Subcutaneous adipose tissue (tissue), 4 donors: ENCODE measurements around the gene NUDT1. TPM values are rescaled to one million over a fixed set of nuclear protein-coding genes. Genes with fewer than 3 reads are reported as not detected.

Source experiments
- total RNA-seq, 4 donors: library from RNA; depleted of rRNA; stranded (reverse); fragments of >200 nt; gene quantifications; one replicate each; pipeline ENCODE4 v1.1.0, GENCODE V29; 2016
- TF ChIP-seq, protein P1 (sequence below): fragments of 450-650 bp; IDR thresholded peaks from one replicate; pipeline ENCODE4 v1.5.1; 2016; ENCODE audit warnings: low read depth, mild to moderate bottlenecking, control low read depth, antibody characterized with exemption, moderate library complexity

The NUDT1 gene
- total RNA-seq, 4 donors from 2014 or later, result 11.3 to 25.8 (median 24.8) TPM

- TF ChIP-seq, protein P1, sequence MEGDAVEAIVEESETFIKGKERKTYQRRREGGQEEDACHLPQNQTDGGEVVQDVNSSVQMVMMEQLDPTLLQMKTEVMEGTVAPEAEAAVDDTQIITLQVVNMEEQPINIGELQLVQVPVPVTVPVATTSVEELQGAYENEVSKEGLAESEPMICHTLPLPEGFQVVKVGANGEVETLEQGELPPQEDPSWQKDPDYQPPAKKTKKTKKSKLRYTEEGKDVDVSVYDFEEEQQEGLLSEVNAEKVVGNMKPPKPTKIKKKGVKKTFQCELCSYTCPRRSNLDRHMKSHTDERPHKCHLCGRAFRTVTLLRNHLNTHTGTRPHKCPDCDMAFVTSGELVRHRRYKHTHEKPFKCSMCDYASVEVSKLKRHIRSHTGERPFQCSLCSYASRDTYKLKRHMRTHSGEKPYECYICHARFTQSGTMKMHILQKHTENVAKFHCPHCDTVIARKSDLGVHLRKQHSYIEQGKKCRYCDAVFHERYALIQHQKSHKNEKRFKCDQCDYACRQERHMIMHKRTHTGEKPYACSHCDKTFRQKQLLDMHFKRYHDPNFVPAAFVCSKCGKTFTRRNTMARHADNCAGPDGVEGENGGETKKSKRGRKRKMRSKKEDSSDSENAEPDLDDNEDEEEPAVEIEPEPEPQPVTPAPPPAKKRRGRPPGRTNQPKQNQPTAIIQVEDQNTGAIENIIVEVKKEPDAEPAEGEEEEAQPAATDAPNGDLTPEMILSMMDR, result no peak
Measured at GRCh38 chr7:2272031-2272430, 30.0 kb downstream of the NUDT1 start.

- TF ChIP-seq, protein P1, result no peak
Measured at GRCh38 chr7:2273866-2274265, 31.8 kb downstream of the NUDT1 start.

GRCh38 chr7:2274666-2275065 is 32.6 kb downstream of the NUDT1 start:
- TF ChIP-seq, protein P1, result no peak

DNA sequence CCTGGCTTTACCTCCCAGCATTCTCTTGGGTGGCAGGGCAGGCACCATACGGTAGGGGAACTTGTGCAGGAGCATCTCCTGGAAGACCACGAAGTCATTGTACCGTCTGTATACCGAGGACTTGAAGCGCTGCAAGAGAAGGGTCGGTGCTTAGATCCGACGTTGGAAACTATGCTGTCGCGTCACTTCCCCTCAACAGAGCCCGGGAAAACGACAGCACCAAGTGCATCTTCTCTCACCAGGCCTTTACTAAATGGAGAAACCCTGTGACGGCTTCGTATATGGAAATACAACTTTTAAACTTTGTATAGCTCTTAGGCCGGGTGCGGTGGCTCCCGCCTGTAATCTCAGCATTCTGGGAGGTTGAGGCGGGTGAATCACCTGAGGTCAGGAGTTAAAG is 33.1 kb downstream of the NUDT1 start:
- TF ChIP-seq, protein P1, result no peak

DNA sequence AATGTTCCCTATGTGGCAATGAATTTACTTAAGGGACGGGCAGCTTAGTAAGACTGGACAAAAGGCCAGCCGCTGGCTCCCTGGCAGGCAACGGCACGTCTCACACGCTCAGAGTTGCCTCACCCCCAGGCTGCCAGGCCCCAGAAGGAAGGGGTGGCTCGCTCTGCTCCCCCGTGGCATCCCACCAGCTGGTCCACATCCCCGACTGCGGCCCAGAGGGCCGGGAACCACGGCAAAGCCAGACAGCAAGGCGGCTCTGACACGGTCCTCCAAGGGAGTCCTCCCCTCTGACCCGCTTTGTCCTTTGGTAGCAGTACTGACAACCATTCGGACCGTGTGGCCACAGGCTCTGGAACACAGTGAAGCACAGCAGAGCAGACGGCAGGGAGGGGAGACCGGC is 34.1 kb downstream of the NUDT1 start:
- TF ChIP-seq, protein P1, result no peak

DNA sequence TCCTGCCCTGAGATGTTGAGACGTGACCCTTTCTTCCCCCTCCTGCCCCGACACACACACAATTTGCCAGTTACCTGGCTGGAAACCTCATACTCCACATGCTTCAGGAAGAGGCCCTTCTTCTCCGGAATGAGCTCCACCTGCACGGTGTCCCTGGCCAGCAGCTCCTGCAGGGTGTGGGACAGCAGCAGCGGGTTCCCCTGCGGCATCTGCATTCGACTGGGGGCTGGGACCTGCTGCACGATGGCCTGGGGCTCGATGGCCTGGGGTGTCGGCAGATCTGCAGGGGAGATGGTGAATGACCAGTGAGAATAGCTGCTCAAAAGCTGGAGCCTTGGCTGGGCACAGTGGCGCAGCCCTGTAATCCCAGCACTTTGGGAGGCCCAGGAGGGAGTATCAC is 36.0 kb downstream of the NUDT1 start:
- TF ChIP-seq, protein P1, result no peak

- TF ChIP-seq, protein P1, result no peak
Measured at GRCh38 chr7:2279896-2280295, 37.9 kb downstream of the NUDT1 start.
